HG03045 (cell line): ENCODE measurements around the gene RAB38.

Source experiments
- ATAC-seq: cut with Tn5 transposase; IDR thresholded peaks from one replicate; pipeline ENCODE4 v1.9.1; 2021; ENCODE audit warnings: mild to moderate bottlenecking, moderate library complexity; ENCODE audit not compliant: unreplicated experiment

The RAB38 gene

GRCh38 chr11:88105526-88105925, 69.7 kb downstream of the RAB38 start:
- no peak for ATAC-seq

- no peak for ATAC-seq
Measured at GRCh38 chr11:88104408-88104807, 70.8 kb downstream of the RAB38 start.

- ATAC-seq, result peak; percentile 76
Measured at GRCh38 chr11:88103337-88104206, 71.7 kb downstream of the RAB38 start.

- ATAC-seq, result no peak
Measured at GRCh38 chr11:88102598-88102934, 72.7 kb downstream of the RAB38 start.

- no peak for ATAC-seq
Measured at GRCh38 chr11:88101881-88102597, 73.2 kb downstream of the RAB38 start.

- no peak for ATAC-seq
Measured at GRCh38 chr11:88100151-88100550, 75.1 kb downstream of the RAB38 start.

GRCh38 chr11:88098289-88098688, 77.0 kb downstream of the RAB38 start:
- no peak for ATAC-seq

GRCh38 chr11:88089134-88089533, 86.1 kb downstream of the RAB38 start:
- ATAC-seq, result no peak

- no peak for ATAC-seq
Measured at GRCh38 chr11:88087337-88087736, 87.9 kb downstream of the RAB38 start.

GRCh38 chr11:88086297-88086696, 88.9 kb downstream of the RAB38 start:
- no peak for ATAC-seq

GRCh38 chr11:88070437-88070836, 104.8 kb downstream of the RAB38 start:
- no peak for ATAC-seq

- ATAC-seq, result no peak
Measured at GRCh38 chr11:88068848-88069554, 106.2 kb downstream of the RAB38 start.

- ATAC-seq, result no peak
Measured at GRCh38 chr11:88066090-88066489, 109.2 kb downstream of the RAB38 start.

- ATAC-seq, result no peak
Measured at GRCh38 chr11:88064097-88064705, 111.0 kb downstream of the RAB38 start.
